Breast epithelium (tissue), 4 donors: Measurements from ENCODE around the gene ARID1B. TPM values are rescaled to one million over a fixed set of nuclear protein-coding genes. Genes with fewer than 3 reads are reported as not detected.

ENCODE experiments used
- DNase-seq, 2 donors: peaks; one replicate each; pipeline ENCODE4 v3.0.0-alpha.2; 2019; ENCODE audit warnings: low spot score in 2 of 2
- H3K27ac ChIP-seq, 2 donors: fragments of 200-600 bp; sonication (generic) in 1 of 2; one replicate each; pipeline ENCODE4 v1.5.1; 2016 to 2019; ENCODE audit warnings: mild to moderate bottlenecking in 1 of 2
- H3K27me3 ChIP-seq, 2 donors: fragments of 200-600 bp; sonication (generic) in 1 of 2; one replicate each; pipeline versions ENCODE4 v1.5.1 to v1.6.0; 2017 to 2019; ENCODE audit warnings: control low read depth in 1 of 2, mild to moderate bottlenecking in 1 of 2
- H3K36me3 ChIP-seq: fragments of 200-600 bp; one replicate; pipeline ENCODE4 v1.5.1; 2019
- H3K4me1 ChIP-seq, 2 donors: fragments of 200-600 bp; sonication (generic); one replicate each; pipeline ENCODE4 v1.5.1; 2016 to 2019; ENCODE audit warnings: control low read depth in 1 of 2
- H3K4me3 ChIP-seq, 3 donors: fragments of 200-600 bp; sonication (generic); 1 replicate in 2 of 3; 2 replicates in 1 of 3; pipeline ENCODE4 v1.5.1; 2016 to 2019; ENCODE audit warnings: mild to moderate bottlenecking in 3 of 3, moderate library complexity in 2 of 3
- H3K9me3 ChIP-seq, 2 donors: fragments of 200-600 bp; sonication (generic) in 1 of 2; one replicate each; pipeline ENCODE4 v1.5.1; 2016 to 2019; ENCODE audit warnings: control low read depth in 1 of 2
- CTCF ChIP-seq, 3 donors: fragments of 450-650 bp; IDR thresholded peaks; one replicate each; pipeline ENCODE4 v1.5.1; 2016 to 2017; ENCODE audit warnings: antibody characterized with exemption in 3 of 3, mild to moderate bottlenecking in 3 of 3, moderate library complexity in 3 of 3
- POLR2A ChIP-seq: fragments of 450-650 bp; IDR thresholded peaks from one replicate; pipeline ENCODE4 v1.6.1; 2016; ENCODE audit warnings: antibody characterized with exemption, mild to moderate bottlenecking, moderate library complexity
- POLR2AphosphoS5 ChIP-seq, 3 donors: sonication (generic); formaldehyde crosslinking; IDR thresholded peaks; one replicate each; pipeline ENCODE4 v1.6.1; 2017; ENCODE audit warnings: antibody characterized with exemption in 3 of 3
- intact Hi-C: fragments of 100-400 bp; cut with DNase I; formaldehyde crosslinking; loops from one replicate; pipeline ENCODE4 v1.15.1; 2023; ENCODE audit warnings: low total_unique reads
- total RNA-seq, 3 donors: library from RNA; depleted of rRNA; stranded (reverse); fragments of >200 nt; gene quantifications; one replicate each; pipeline ENCODE4 v1.1.0, GENCODE V29; 2016

The ARID1B gene
- total RNA-seq, 3 donors from 2014 or later: 99.9 to 205 (median 131) TPM

GRCh38 chr6:157225575-157225995, 448.4 kb downstream of the ARID1B start:
- no peak for TF ChIP-seq POLR2AphosphoS5 (IDR thresholded peaks at IDR 0.05)
- no peak for TF ChIP-seq POLR2A
- TF ChIP-seq CTCF (IDR thresholded peaks at IDR 0.05): no peak
- H3K4me1 ChIP-seq: peaks cover 3 to 10% of the 10 kb centered on the region in 2 donors
- H3K9me3 ChIP-seq: no peaks in the 10 kb centered on the region
- intact Hi-C loops: no loop called here
- no peaks in the 10 kb centered on the region for H3K27me3 ChIP-seq
- H3K27ac ChIP-seq: peak overlapping the region; percentile 57 to 90
- no peak overlapping the region for H3K4me3 ChIP-seq
- H3K36me3 ChIP-seq: no peaks in the 10 kb centered on the region
- DNase-seq: peak in 1 of 2 donors; percentile 48

GRCh38 chr6:157226026-157226625, 448.9 kb downstream of the ARID1B start:
- H3K4me3 ChIP-seq: no peak overlapping the region
- no peaks in the 10 kb centered on the region for H3K9me3 ChIP-seq
- H3K27ac ChIP-seq: peak overlapping the region; percentile 57 to 90
- H3K27me3 ChIP-seq: no peaks in the 10 kb centered on the region
- TF ChIP-seq POLR2AphosphoS5 (IDR thresholded peaks at IDR 0.05): no peak
- no peak for TF ChIP-seq POLR2A
- no peak for TF ChIP-seq CTCF (IDR thresholded peaks at IDR 0.05)
- no peaks in the 10 kb centered on the region for H3K36me3 ChIP-seq
- no peak for DNase-seq
- H3K4me1 ChIP-seq: peaks cover 3 to 6% of the 10 kb centered on the region in 2 donors
- intact Hi-C loops: no loop called here

- Histone ChIP-seq H3K4me1 (peaks cover 0 to 3% of the 10 kb centered on the region in 2 donors), H3K4me3 (no peak overlapping the region), H3K36me3 (no peaks in the 10 kb centered on the region), H3K27ac (peak overlapping the region; percentile 57 to 90), H3K9me3 (no peaks in the 10 kb centered on the region), H3K27me3 (no peaks in the 10 kb centered on the region)
- TF ChIP-seq POLR2A (no peak), POLR2AphosphoS5 (IDR thresholded peaks at IDR 0.05) (no peak), CTCF (IDR thresholded peaks at IDR 0.05) (no peak)
- intact Hi-C loops: no loop called here
- no peak for DNase-seq
These were observed 449.6 kb downstream of the ARID1B start for GRCh38 chr6:157226761-157227160.

GRCh38 chr6:157227202-157228166, 450.3 kb downstream of the ARID1B start:
- intact Hi-C loops: no loop called here
- no peak for TF ChIP-seq POLR2AphosphoS5 (IDR thresholded peaks at IDR 0.05)
- no peak for TF ChIP-seq POLR2A
- TF ChIP-seq CTCF (IDR thresholded peaks at IDR 0.05): no peak
- Histone ChIP-seq H3K27me3 (no peaks in the 10 kb centered on the region), H3K27ac (no peak overlapping the region), H3K4me1 (peaks cover 0 to 3% of the 10 kb centered on the region in 2 donors), H3K36me3 (no peaks in the 10 kb centered on the region), H3K4me3 (no peak overlapping the region), H3K9me3 (no peaks in the 10 kb centered on the region)
- DNase-seq: peak in 1 of 2 donors; percentile 35
